AG04449 (cell line): ENCODE measurements around the gene PPM1M.

Source experiments
- CTCF ChIA-PET: fragments of 350-600 bp; formaldehyde crosslinking; extraction: SDS; loops from one replicate; lab custom pipeline; 2021; ENCODE audit warnings: antibody characterized with exemption; lab: Yijun Ruan, JAX
- POLR2A ChIA-PET: fragments of 400-600, 350-600 bp; formaldehyde crosslinking; extraction: SDS; loops from one replicate; lab custom pipeline; 2020; ENCODE audit warnings: antibody characterized with exemption, inconsistent platforms; lab: Yijun Ruan, JAX
- DNase-seq: peaks from one replicate; pipeline ENCODE4 v3.0.0-alpha.2; 2010; ENCODE audit warnings: low read depth, low spot score
- H3K4me3 ChIP-seq: 2 replicates; pipeline ENCODE4 v1.5.1; 2011; ENCODE audit warnings: low read depth, mild to moderate bottlenecking, control low read depth, low read length
- CTCF ChIP-seq: IDR thresholded peaks from one replicate; pipeline ENCODE4 v1.5.1; 2011; ENCODE audit warnings: mild to moderate bottlenecking, moderate library complexity, low read length, control low read depth, inconsistent platforms; ENCODE audit not compliant: insufficient read depth; ENCODE audit errors: missing control alignments

PPM1M gene

GRCh38 chr3:52198643-52199608, 46.6 kb upstream of the PPM1M start:
- ChIA-PET POLR2A (no interaction called here), CTCF (interaction anchor here (1.0 kb wide), 2 partner anchors 9 to 21 kb away, joined by 3 to 5 read pairs; no protein-coding TSS in a partner anchor)
- H3K4me3 ChIP-seq, result peak overlapping the region; percentile 84
- no peak for TF ChIP-seq CTCF
- DNase-seq, result no peak

GRCh38 chr3:52200981-52201679, 44.4 kb upstream of the PPM1M start:
- no peak for DNase-seq
- CTCF ChIA-PET, result interaction anchor here (0.8 to 12.6 kb wide), 12 partner anchors 8 to 199 kb away, joined by 3 to 219 read pairs (median 6); partner anchors contain the start of gene TLR9
- POLR2A ChIA-PET, result interaction anchor here (1.6 kb wide), 1 partner anchor 36 kb away, joined by 4 read pairs; no protein-coding TSS in a partner anchor
- no peak for TF ChIP-seq CTCF
- no peak overlapping the region for H3K4me3 ChIP-seq

GRCh38 chr3:52202384-52203077, 43.0 kb upstream of the PPM1M start:
- DNase-seq, result no peak
- CTCF ChIA-PET, result interaction anchor here (0.8 to 12.6 kb wide), 9 partner anchors 10 to 201 kb away, joined by 3 to 219 read pairs (median 6); partner anchors contain the start of gene TLR9
- H3K4me3 ChIP-seq, result no peak overlapping the region
- no peak for TF ChIP-seq CTCF
- POLR2A ChIA-PET, result interaction anchor here (1.6 kb wide), 1 partner anchor 35 kb away, joined by 4 read pairs; no protein-coding TSS in a partner anchor

- CTCF ChIA-PET, result interaction anchor here (0.8 to 12.6 kb wide), 9 partner anchors 9 to 202 kb away, joined by 3 to 219 read pairs (median 4); partner anchors contain the start of gene TLR9
- no peak for TF ChIP-seq CTCF
- H3K4me3 ChIP-seq, result no peak overlapping the region
- no peak for DNase-seq
- POLR2A ChIA-PET, result no interaction called here
These were observed 41.9 kb upstream of the PPM1M start for GRCh38 chr3:52203701-52204100.

- DNase-seq, result no peak
- ChIA-PET POLR2A (interaction anchor here (0.6 to 0.7 kb wide), 2 partner anchors 16 to 208 kb away, joined by 3 to 4 read pairs; no protein-coding TSS in a partner anchor), CTCF (interaction anchor here (0.8 to 12.6 kb wide), 7 partner anchors 9 to 203 kb away, joined by 3 to 219 read pairs (median 3); partner anchors contain the start of gene TLR9)
- no peak overlapping the region for H3K4me3 ChIP-seq
- no peak for TF ChIP-seq CTCF
These were observed 41.1 kb upstream of the PPM1M start for GRCh38 chr3:52204337-52205073.
